Activated B cell treated with CpG ODN at 0.5 μM for 24 hours (primary cell): Measurements from ENCODE around the gene STARD10. TPM values are rescaled to one million over a fixed set of nuclear protein-coding genes. Genes with fewer than 3 reads are reported as not detected.

Source experiments
- ATAC-seq: fragments of 200-7000 bp; cut with Tn5 transposase; one replicate; pipeline ENCODE4 v1.10.0; 2021; ENCODE audit warnings: low read depth, mild to moderate bottlenecking, moderate library complexity
- CTCF ChIA-PET: fragments of 350-600 bp; sonication (Branson Sonifier 250); formaldehyde crosslinking; loops from one replicate; lab custom pipeline; 2021; ENCODE audit warnings: antibody characterized with exemption; lab: Charles Lee
- POLR2A ChIA-PET: fragments of 350-600 bp; sonication (Branson Sonifier 250); formaldehyde crosslinking; loops from one replicate; lab custom pipeline; 2021; ENCODE audit warnings: antibody characterized with exemption; lab: Charles Lee
- DNase-seq: peaks from one replicate; pipeline ENCODE4 v3.0.0; 2022
- H3K27ac Mint-ChIP-seq: one replicate; pipeline ENCODE4 v1.8.0; 2020; ENCODE audit warnings: mixed read lengths
- H3K27me3 Mint-ChIP-seq: one replicate; pipeline ENCODE4 v1.8.0; 2021; ENCODE audit warnings: mixed read lengths
- H3K36me3 Mint-ChIP-seq: one replicate; pipeline ENCODE4 v1.8.0; 2021; ENCODE audit warnings: low read depth, mixed read lengths
- H3K4me1 Mint-ChIP-seq: one replicate; pipeline ENCODE4 v1.8.0; 2021; ENCODE audit warnings: mixed read lengths
- H3K4me3 Mint-ChIP-seq: one replicate; pipeline ENCODE4 v1.8.0; 2020; ENCODE audit warnings: mild to moderate bottlenecking, mixed read lengths
- H3K9me3 Mint-ChIP-seq: one replicate; pipeline ENCODE4 v1.8.0; 2020; ENCODE audit warnings: mixed read lengths
- CTCF ChIP-seq: fragments of 200-600 bp; IDR thresholded peaks from one replicate; pipeline ENCODE4 v1.8.0; 2022; ENCODE audit warnings: antibody characterized with exemption, mild to moderate bottlenecking
- intact Hi-C: fragments of 100-400 bp; cut with micrococcal nuclease; formaldehyde crosslinking; loops from one replicate; pipeline ENCODE4 v1.15.1; 2024
- total RNA-seq: library from RNA; stranded (reverse); gene quantifications from 2 replicates; pipeline ENCODE4 v1.2.3, GENCODE V29; 2022

The STARD10 gene
- total RNA-seq, 1 donor from 2014 or later, result 42.6 TPM

GRCh38 chr11:72730737-72731136, 63.1 kb downstream of the STARD10 start:
- intact Hi-C loops, result no loop called here
- Mint-ChIP-seq H3K4me1 (peaks cover 73% of the 10 kb centered on the region), H3K36me3 (peaks cover 50% of the 10 kb centered on the region), H3K27me3 (no peaks in the 10 kb centered on the region), H3K4me3 (no peak overlapping the region), H3K27ac (peak overlapping the region; percentile 75), H3K9me3 (peaks cover 2% of the 10 kb centered on the region)
- POLR2A ChIA-PET, result interaction anchor here (0.6 to 2.4 kb wide), 4 partner anchors 9 to 577 kb away, joined by 4 to 13 read pairs (median 6); partner anchors contain the start of gene STARD10
- ATAC-seq (no peak), DNase-seq (no peak)
- TF ChIP-seq CTCF, result no peak
- CTCF ChIA-PET, result interaction anchor here (3.9 kb wide), 1 partner anchor 63 kb away, joined by 30 read pairs; the partner anchor contains the start of gene STARD10

- Mint-ChIP-seq H3K27ac (peak overlapping the region; percentile 75), H3K4me1 (peaks cover 73% of the 10 kb centered on the region), H3K4me3 (no peak overlapping the region), H3K27me3 (no peaks in the 10 kb centered on the region), H3K9me3 (peaks cover 2% of the 10 kb centered on the region), H3K36me3 (peaks cover 55% of the 10 kb centered on the region)
- ChIA-PET POLR2A (interaction anchor here (0.7 to 2.4 kb wide), 3 partner anchors 8 to 99 kb away, joined by 4 to 13 read pairs (median 7); partner anchors contain the start of gene STARD10), CTCF (interaction anchor here (0.6 to 3.9 kb wide), 2 partner anchors 63 to 81 kb away, joined by 3 to 30 read pairs; partner anchors contain the start of gene STARD10)
- ATAC-seq, result no peak
- intact Hi-C loops, result no loop called here
- DNase-seq, result no peak
- TF ChIP-seq CTCF, result no peak
Measured at GRCh38 chr11:72730243-72730642, 63.6 kb downstream of the STARD10 start.

GRCh38 chr11:72727521-72727920, 66.3 kb downstream of the STARD10 start:
- Mint-ChIP-seq H3K27ac (peak overlapping the region; percentile 71), H3K27me3 (no peaks in the 10 kb centered on the region), H3K9me3 (peaks cover 2% of the 10 kb centered on the region), H3K4me3 (no peak overlapping the region), H3K36me3 (peaks cover 57% of the 10 kb centered on the region), H3K4me1 (peaks cover 78% of the 10 kb centered on the region)
- ChIA-PET POLR2A (interaction anchor here (0.9 to 3.9 kb wide), 4 partner anchors 16 to 88 kb away, joined by 3 to 57 read pairs (median 3); partner anchors contain the start of gene STARD10), CTCF (interaction anchor here (1.2 to 6.6 kb wide), 3 partner anchors 10 to 66 kb away, joined by 3 to 144 read pairs (median 42); partner anchors contain the start of gene STARD10)
- TF ChIP-seq CTCF, result no peak
- DNase-seq (no peak), ATAC-seq (no peak)
- intact Hi-C loops, result no loop called here

GRCh38 chr11:72726266-72727220, 67.3 kb downstream of the STARD10 start:
- Mint-ChIP-seq H3K4me3 (no peak overlapping the region), H3K4me1 (peaks cover 85% of the 10 kb centered on the region), H3K36me3 (peaks cover 58% of the 10 kb centered on the region), H3K9me3 (peaks cover 2% of the 10 kb centered on the region), H3K27ac (peak overlapping the region; percentile 71), H3K27me3 (no peaks in the 10 kb centered on the region)
- CTCF ChIA-PET, result interaction anchor here (1.1 to 6.6 kb wide), 13 partner anchors 10 to 451 kb away, joined by 3 to 144 read pairs (median 10); partner anchors contain the start of gene STARD10
- POLR2A ChIA-PET, result interaction anchor here (0.6 to 3.9 kb wide), 8 partner anchors 17 to 191 kb away, joined by 3 to 57 read pairs (median 4); partner anchors contain the start of genes ATG16L2 and STARD10
- no peak for TF ChIP-seq CTCF
- intact Hi-C loops, result no loop called here
- ATAC-seq (no peak), DNase-seq (no peak)
